BE2C (cell line): ENCODE results near the gene OR51Q1.

Experiments
- DNase-seq: peaks from one replicate; pipeline ENCODE4 v3.0.0-alpha.2; 2020
- H3K27me3 ChIP-seq: fragments of 250-450 bp; sonication (Bioruptor Pico); 2 replicates; pipeline ENCODE4 v1.5.1; 2020; ENCODE audit warnings: mild to moderate bottlenecking
- H3K36me3 ChIP-seq: fragments of 250-450 bp; sonication (Bioruptor Pico); 2 replicates; pipeline ENCODE4 v1.5.1; 2020; ENCODE audit warnings: mild to moderate bottlenecking
- H3K4me1 ChIP-seq: fragments of 250-450 bp; sonication (Bioruptor Pico); 2 replicates; pipeline ENCODE4 v1.5.1; 2020
- H3K4me3 ChIP-seq: 2 replicates; pipeline ENCODE4 v1.5.1; 2011; ENCODE audit warnings: low read depth, low read length
- H3K9me3 ChIP-seq: fragments of 250-450 bp; sonication (Bioruptor Pico); 2 replicates; pipeline ENCODE4 v1.5.1; 2020
- TF ChIP-seq, protein P1 (sequence below): IDR thresholded peaks from 2 replicates; pipeline ENCODE4 v1.5.1; 2012; ENCODE audit warnings: mild to moderate bottlenecking, low read depth, low read length

Gene OR51Q1

DNA sequence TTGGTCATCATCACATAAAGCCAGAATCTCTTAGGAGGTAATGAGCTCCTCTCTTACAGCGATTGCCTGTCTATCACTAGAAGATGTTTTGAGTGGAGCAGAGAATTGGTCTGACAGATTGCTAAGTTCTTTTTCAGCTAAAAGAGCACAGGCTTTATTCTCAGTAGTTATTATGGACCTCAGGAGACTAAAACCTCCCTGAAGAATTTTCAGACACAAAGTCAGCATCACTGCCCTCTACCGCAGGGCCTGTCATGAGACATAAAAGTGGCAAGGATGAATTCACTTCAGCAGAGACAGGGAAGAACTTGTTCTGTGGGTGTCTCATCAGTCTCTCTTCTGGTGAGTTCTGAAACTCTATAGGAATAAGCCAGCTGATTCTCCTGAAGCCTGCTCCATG, 27.1 kb downstream of the OR51Q1 start, which contains the start of gene OR51I2:
Gene OR51I2 (plus strand): TSS at position 301 of the 400 bp plus-strand sequence. CDS start 4,166 bp downstream, outside the sequence.
- H3K9me3 ChIP-seq: no peaks in the 10 kb centered on the region
- no peaks in the 10 kb centered on the region for H3K27me3 ChIP-seq
- TF ChIP-seq, protein P1, sequence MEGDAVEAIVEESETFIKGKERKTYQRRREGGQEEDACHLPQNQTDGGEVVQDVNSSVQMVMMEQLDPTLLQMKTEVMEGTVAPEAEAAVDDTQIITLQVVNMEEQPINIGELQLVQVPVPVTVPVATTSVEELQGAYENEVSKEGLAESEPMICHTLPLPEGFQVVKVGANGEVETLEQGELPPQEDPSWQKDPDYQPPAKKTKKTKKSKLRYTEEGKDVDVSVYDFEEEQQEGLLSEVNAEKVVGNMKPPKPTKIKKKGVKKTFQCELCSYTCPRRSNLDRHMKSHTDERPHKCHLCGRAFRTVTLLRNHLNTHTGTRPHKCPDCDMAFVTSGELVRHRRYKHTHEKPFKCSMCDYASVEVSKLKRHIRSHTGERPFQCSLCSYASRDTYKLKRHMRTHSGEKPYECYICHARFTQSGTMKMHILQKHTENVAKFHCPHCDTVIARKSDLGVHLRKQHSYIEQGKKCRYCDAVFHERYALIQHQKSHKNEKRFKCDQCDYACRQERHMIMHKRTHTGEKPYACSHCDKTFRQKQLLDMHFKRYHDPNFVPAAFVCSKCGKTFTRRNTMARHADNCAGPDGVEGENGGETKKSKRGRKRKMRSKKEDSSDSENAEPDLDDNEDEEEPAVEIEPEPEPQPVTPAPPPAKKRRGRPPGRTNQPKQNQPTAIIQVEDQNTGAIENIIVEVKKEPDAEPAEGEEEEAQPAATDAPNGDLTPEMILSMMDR: no peak
- H3K4me3 ChIP-seq: no peak within 1 kb of the TSS
- no peaks in the 10 kb centered on the region for H3K36me3 ChIP-seq
- H3K4me1 ChIP-seq: no peaks in the 10 kb centered on the region
- DNase-seq: no peak

DNA sequence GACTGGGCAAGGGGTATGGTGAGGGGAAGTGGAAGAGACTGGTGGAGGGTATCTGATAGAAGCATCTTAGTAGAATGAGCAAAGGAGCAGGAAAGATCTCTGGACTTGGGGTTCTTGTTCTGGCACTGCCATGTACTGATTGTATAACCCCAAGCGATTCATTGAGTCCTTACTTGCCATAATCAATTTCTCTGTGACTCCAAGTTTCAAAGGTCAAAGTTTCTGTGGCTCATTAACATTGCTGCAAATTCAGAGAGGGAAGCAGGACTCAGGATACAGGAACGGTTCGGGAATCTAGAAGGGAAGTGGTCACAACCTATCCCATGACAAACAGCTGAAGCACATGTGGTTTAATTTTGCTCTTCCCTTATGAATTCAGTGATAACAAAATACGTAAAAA, 27.5 kb downstream of the OR51Q1 start:
- H3K36me3 ChIP-seq: no peaks in the 10 kb centered on the region
- no peaks in the 10 kb centered on the region for H3K27me3 ChIP-seq
- no peak for DNase-seq
- H3K4me3 ChIP-seq: no peak overlapping the region
- H3K4me1 ChIP-seq: no peaks in the 10 kb centered on the region
- TF ChIP-seq, protein P1: no peak
- H3K9me3 ChIP-seq: no peaks in the 10 kb centered on the region

DNA sequence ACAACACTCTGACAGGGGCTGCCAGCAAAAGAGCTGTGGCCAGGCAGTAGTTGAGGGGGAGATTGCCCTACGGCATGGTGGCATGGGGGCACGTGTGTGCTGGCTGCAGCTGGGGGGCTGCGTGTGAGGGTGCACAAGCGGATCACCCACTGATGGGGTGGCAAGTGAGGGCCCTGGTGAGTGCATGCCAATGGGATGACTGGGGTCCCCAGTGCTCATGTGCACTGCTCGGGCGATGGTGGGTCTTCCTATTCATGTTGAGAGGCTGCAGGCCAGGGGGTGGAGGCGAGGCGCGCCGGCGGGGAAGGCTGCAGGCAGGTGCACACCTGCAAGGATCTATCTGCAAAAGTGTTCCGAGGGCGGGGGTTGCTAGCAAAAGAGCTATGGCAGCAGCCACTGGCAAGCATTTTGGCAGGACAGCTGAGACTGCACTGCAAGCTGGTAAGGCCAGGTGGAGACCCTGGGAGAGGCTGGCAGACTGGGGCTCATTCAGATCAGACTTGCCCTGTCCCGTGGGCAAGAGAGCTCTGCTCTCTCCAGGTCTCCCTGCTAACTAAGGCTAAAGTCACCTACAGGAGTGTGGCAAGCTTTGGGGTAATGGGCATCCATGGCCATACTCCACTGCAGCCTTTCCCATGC, 39.2 kb downstream of the OR51Q1 start:
- no peaks in the 10 kb centered on the region for H3K9me3 ChIP-seq
- no peak for DNase-seq
- no peaks in the 10 kb centered on the region for H3K36me3 ChIP-seq
- H3K4me3 ChIP-seq: no peak overlapping the region
- TF ChIP-seq, protein P1: no peak
- no peaks in the 10 kb centered on the region for H3K4me1 ChIP-seq
- H3K27me3 ChIP-seq: no peaks in the 10 kb centered on the region

DNA sequence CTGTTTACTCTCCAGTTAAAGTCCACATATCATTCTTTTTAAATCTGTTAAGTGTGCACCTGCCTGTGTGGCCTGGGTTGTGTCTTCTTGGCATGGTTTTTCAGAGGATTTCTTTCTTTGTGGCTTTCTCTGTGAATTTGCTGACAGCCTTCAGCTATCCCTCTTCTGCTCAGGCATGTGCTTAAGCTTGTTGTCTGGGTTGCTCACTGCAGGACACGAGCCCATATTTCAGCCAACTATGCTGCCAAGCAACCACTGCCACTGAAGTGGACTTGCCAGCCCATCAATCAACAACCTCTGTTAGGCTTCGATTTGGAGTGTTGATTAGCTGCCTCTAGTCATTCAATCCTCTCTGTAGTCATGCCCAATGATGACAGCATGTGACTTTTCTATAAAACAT, 45.6 kb downstream of the OR51Q1 start:
- Histone ChIP-seq H3K9me3 (no peaks in the 10 kb centered on the region), H3K36me3 (no peaks in the 10 kb centered on the region), H3K4me1 (no peaks in the 10 kb centered on the region), H3K4me3 (no peak overlapping the region), H3K27me3 (no peaks in the 10 kb centered on the region)
- no peak for DNase-seq
- TF ChIP-seq, protein P1: no peak
